ENCODE measurements around the gene DERL3. TPM values are rescaled to one million over a fixed set of nuclear protein-coding genes. Genes with fewer than 3 reads are reported as not detected.

Gene DERL3
- total RNA-seq, 1 donor from 2014 or later: 0.12 TPM

DNA sequence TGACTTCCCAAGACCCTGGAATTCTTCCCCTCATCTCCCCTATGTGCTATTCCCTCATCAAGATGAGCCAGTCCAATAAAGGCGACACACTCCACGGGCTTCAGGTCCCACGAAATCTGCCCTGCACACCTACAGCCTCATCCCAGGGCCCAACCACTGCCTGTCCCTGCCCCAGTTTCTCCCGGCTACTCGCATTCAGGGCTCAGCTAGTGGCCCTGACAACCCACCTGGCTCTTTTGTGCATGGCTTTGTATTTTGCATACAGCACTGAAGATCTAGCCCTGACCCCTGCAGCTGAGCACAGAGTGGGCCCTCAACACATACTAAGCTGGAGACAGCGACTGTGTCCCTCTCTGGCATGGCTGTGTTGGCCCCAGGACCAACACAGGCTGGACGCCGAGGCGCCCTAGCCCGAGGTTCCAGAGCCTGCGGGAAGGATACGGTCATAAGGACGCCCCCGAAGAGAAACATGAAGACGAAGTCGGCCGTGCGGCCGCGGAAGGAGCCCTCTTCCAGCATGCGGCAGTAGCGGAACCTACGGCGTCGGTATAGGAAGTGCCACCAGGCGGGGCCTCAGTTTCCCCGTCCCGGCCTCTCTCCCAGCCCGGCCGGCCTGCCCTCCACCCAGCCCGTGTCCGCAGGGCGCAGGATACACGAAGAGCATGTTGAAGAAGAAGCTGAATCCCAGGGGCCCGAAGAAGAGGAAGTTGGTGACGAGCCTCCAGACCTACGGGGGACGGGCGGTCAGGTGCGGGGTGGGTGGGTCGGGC lies 710 bp downstream of the DERL3 start:
- TF ChIP-seq, protein P1, sequence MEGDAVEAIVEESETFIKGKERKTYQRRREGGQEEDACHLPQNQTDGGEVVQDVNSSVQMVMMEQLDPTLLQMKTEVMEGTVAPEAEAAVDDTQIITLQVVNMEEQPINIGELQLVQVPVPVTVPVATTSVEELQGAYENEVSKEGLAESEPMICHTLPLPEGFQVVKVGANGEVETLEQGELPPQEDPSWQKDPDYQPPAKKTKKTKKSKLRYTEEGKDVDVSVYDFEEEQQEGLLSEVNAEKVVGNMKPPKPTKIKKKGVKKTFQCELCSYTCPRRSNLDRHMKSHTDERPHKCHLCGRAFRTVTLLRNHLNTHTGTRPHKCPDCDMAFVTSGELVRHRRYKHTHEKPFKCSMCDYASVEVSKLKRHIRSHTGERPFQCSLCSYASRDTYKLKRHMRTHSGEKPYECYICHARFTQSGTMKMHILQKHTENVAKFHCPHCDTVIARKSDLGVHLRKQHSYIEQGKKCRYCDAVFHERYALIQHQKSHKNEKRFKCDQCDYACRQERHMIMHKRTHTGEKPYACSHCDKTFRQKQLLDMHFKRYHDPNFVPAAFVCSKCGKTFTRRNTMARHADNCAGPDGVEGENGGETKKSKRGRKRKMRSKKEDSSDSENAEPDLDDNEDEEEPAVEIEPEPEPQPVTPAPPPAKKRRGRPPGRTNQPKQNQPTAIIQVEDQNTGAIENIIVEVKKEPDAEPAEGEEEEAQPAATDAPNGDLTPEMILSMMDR (conservative IDR thresholded peaks at IDR 0.05; ENCODE audit: low read depth, low read length): no peak
- peak overlapping the region; percentile 61 for H3K4me3 ChIP-seq (ENCODE audit: low read depth, low read length)

DNA sequence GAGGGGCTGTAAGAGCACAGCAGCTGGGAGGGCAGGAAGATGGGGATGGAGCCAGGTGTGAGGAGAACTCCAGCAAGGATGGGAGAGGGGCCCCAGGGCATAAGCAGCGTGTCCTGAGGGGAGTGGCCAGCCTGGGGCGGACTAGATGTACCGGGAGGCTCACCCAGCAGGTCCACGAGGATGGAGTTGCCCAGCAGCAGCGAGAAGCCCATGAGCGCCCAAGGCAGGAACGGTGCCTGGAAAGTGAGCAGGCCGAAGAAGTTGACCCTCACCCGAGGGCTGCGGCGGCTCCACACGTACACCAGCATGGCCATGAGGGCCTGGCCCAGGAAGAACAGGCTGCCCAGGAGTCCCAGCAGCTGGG lies 1.3 kb downstream of the DERL3 start:
- H3K4me3 ChIP-seq (ENCODE audit: low read depth, low read length): no peak overlapping the region
- TF ChIP-seq, protein P1 (conservative IDR thresholded peaks at IDR 0.05; ENCODE audit: low read depth, low read length): no peak
- no peak for DNase-seq (ENCODE audit: low read depth)

More for the DNA sequence above, 710 bp downstream of the DERL3 start:
- DNase-seq (ENCODE audit: low read depth): no peak

DNA sequence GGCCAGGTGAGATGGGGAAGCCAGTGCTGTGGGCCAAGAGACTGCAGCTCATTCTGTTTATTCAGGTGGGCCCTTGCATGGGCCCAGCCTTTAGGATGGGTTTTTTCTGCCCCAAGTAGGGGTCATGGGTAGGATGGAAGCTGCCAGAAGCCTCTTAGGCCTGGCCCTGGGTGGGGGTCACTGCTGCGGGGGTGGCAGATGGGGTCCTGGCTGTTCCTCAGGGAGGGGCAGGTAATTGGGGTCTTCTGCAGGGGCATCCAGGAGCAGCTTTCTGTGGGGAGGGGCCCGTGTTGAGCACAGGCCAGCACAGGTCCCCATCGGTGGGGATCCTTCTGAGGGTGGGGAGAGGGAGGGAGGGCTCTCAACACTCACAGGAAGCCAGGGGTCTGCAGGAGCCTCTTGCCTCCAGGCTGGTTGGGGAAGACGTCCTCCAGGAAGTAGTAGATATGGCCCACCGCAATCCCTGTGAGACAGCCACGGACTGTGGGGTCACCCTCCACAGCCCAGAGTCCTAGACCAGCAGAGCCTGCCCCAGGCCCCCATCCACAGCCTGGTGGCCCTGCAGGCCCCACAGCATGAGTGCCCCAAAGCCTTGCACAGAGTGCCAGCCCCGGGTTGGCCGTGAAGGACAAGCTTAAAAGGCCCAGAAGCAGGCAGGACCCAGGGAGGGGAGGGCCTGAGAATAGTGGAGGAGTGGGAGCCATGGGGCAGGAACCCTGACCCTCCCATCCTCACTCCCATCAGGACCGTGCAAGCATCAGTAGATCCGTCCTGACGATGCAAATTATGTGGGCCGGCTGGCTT lies 1.9 kb downstream of the DERL3 start:
- no peak for DNase-seq (ENCODE audit: low read depth)
- no peak overlapping the region for H3K4me3 ChIP-seq (ENCODE audit: low read depth, low read length)
- TF ChIP-seq, protein P1 (conservative IDR thresholded peaks at IDR 0.05; ENCODE audit: low read depth, low read length): no peak

DNA sequence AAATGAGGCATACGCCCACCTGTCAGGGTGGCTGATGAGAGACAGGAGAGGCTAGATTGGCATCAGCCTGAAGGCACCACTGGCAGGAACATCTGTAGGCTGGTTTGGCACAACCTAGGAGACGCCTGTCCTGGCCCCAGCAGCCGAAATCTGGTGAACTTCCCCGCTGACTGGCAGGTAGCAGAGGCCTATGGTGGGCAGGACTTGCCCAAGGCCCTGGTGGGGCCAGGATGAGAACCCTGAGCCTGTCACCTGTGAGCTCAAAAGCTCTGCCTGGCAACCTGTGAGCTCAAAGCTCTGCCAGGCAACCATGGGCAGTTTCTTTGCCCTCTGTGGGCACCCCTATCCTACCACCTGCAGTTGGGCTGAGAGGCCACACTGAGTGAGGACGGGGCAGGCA lies 2.5 kb downstream of the DERL3 start:
- H3K4me3 ChIP-seq (ENCODE audit: low read depth, low read length): no peak overlapping the region
- no peak for DNase-seq (ENCODE audit: low read depth)
- TF ChIP-seq, protein P1 (conservative IDR thresholded peaks at IDR 0.05; ENCODE audit: low read depth, low read length): no peak

DNA sequence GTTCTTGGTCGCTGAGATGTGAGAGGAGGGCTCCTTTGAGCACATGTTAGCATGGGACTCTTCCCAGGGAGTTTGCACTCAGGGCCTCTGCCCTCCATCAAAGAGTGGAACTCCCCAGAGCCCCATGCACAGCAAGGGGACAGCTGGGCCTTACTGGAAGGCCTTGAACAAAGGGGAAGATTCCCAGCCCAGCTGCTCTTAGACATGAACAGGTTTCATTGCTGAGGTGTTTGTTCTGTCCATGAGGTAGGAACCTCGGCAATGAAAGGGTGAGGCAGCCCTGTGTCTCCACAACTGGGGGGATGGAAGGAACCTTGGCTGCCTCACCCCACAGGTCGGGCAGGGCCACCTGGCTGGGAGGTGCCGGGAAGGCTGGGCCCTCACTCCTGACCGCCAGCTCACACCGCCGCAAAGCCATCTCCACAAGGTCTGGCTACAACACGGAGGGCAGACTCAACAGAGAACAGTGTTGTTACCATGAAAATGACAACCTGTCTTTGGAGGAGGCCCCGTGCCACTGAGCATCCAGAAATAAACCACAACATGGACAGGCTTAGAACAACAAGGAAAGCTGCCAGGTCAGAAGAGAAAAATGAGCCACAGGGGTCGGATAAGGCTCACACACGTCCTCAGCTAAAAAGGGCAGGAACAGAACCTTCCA lies 3.2 kb downstream of the DERL3 start:
- TF ChIP-seq, protein P1 (conservative IDR thresholded peaks at IDR 0.05; ENCODE audit: low read depth, low read length): no peak
- no peak overlapping the region for H3K4me3 ChIP-seq (ENCODE audit: low read depth, low read length)
- DNase-seq (ENCODE audit: low read depth): no peak

DNA sequence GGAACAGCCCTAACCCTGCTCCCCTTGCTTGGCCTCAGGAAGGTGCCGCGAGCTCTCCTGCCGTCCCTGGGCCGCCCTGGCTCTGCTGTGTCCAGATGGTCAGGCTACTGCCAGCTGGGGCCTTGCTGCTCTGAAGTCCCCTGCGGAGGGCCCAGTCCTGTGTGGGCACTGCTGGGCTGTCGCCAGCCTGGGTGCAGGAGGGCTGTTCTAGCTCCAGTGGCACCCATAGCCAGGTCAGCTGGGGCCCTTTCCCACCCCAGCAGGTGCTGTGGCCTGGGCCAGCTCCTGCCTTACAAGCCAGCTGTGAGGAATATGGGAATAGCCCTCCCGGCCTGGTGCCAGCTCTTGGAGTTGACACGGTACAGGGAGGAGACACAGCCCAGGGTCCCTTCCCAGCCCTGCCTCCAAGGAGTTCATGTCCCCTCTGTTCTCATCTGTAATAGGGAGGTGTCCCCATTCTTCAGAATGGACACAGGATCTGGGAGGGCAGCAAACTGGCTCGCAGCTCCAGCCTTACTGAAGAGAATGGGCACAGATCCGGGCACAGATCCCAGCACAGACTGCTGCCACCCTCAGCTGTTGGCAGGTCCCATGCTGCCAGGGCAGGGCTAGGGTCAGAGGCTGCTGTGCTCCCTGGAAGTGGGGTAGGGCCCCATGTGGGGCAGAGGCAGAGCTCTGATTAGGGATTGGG lies 3.9 kb downstream of the DERL3 start:
- TF ChIP-seq, protein P1 (conservative IDR thresholded peaks at IDR 0.05; ENCODE audit: low read depth, low read length): no peak
- DNase-seq (ENCODE audit: low read depth): no peak
- no peak overlapping the region for H3K4me3 ChIP-seq (ENCODE audit: low read depth, low read length)

Measured in epithelial cell of proximal tubule (primary cell).